HTERT RPE-1 (cell line): ENCODE results near the gene SPIN1.

Experiments used
- in situ Hi-C: fragments of 300-500 bp; cut with MboI; formaldehyde crosslinking; loops from 4 replicates; pipeline ENCODE4 v1.14.3; 2020; ENCODE audit warnings: low sequenced_read_pairs

SPIN1 gene

GRCh38 chr9:88433583-88434255 is 45.5 kb downstream of the SPIN1 start:
- in situ Hi-C loops: no loop called here

DNA sequence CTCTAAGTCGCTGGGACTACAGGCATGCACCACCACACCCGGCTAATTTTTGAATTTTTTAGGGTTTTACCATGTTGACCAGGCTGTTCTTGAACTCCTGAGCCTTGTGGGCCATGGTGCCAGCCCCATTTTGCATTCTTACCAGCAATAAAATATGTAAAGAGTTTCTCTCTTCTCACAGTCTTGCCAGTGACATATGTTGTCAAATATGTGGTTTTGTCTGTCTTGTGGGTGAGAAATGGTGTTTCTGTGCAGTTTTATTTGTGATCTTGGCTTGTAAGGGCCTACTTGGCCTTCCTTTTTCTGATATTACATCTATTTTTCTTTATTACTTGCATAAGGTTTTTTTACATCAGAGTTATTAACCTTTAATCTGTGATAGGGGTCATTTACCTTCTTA is 47.1 kb downstream of the SPIN1 start:
- in situ Hi-C loops: no loop called here

GRCh38 chr9:88436379-88436778 is 48.1 kb downstream of the SPIN1 start:
- in situ Hi-C loops: no loop called here

- in situ Hi-C loops: no loop called here
Measured at GRCh38 chr9:88437210-88438146, 49.2 kb downstream of the SPIN1 start.

GRCh38 chr9:88438811-88439210 is 50.6 kb downstream of the SPIN1 start:
- in situ Hi-C loops: no loop called here

DNA sequence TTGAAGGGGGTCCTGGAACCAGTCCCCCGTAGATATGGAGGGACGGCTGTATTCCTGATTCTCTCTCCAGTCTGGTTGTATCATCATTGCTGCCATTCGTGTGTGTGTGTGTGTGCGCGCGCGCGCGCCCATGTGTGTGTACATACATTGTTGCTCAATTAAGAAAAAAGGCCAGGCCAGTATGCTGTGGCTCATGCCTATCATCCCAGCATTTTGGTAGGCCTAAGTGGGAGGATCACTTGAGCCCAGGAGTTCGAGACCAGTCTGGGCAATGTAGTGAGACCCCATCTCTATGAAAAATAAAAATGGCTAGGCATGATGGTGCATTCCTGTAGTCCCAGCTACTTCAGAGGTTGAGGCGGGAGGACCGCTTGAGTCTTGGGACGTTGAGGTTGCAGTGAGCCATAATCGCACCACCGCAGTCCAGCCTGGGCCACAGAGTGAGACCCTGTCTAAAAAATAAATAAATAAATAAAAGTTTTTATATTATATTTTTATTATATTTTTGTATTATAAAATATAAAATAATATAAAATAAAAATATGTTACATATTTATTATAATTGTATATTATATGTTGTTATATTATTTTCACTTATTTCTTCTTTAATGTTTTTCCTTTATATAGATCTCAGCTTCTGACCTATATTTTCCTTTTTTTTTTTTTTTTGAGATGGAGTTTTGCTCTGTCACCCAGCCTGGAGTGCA is 53.2 kb downstream of the SPIN1 start:
- in situ Hi-C loops: no loop called here

- in situ Hi-C loops: no loop called here
Measured at GRCh38 chr9:88443480-88444113, 55.4 kb downstream of the SPIN1 start.

DNA sequence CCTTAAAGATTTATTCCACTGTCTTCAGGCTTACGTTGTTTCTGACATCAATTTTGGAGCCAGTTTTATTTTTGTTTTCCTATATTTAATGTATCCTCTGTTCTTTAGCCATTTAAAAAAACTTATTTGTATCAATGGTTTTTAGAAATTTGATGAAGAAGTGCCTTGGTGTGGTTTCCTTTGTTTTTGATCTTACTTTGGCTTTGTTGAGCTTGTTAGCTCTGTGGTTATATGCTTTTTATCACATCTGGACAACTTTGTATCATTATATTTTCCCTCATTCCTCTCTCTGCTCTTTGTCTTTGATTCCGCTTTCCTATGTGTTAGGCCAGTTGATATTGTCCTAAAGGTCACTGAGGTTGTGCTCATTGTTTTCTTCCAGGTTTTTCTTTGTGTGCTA is 58.5 kb downstream of the SPIN1 start:
- in situ Hi-C loops: no loop called here

- in situ Hi-C loops: no loop called here
Measured at GRCh38 chr9:88447431-88447830, 59.2 kb downstream of the SPIN1 start.

DNA sequence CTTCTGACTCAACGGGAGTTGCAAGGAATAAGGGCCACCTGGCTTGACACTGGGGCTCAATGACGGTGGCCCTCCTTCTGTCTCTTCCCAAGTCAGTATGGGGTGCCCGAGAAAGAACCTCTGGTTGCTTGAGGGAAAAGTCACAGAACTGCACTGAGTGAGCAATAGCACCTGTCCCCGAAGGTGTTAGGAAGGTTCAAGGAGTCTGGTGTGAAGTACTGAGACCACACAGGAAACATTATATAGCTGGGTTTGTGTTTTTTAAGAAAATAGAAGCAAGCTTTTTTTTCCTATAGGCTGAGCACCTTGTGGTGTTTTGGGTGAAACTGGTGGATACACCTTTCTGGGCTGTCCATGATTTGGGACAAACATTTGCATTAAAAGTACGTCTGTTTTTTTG is 62.9 kb downstream of the SPIN1 start:
- in situ Hi-C loops: no loop called here

- in situ Hi-C loops: no loop called here
Measured at GRCh38 chr9:88458716-88459465, 70.6 kb downstream of the SPIN1 start.

DNA sequence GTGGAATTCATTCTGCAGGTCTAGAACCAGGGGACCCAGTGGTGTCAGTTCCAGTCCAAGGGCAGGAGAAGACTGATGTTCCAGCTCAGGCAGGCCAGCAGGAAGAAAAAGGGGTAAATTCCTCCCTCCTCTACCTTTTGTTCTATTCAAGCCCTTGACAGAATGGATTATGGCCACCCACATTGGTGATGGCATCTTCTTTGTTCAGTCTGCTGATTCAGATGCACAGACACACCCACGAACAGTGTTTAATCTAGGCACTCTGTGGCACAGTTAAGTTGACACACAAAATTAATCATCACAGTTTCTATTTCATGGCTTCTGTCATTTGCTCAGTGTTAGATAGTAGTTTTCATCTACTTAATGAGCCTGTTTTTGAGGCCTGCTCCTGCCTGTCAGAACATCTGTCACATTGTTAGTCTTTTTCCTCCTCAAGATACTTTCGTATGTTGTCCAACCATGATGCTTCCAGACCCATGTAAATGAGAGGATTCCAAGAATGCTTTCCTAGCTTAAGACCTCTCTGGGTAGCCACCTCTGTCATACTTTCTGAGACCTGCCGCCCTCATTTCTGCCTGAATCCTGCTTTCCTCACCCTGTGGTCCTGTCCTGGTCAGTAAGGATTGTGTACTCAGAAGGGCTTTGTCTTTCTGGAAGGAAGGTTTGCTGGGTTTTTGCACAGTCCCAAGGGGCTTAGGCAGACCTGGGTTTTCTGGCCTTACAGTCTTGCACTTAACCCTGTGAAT is 72.5 kb downstream of the SPIN1 start:
- in situ Hi-C loops: no loop called here

- in situ Hi-C loops: no loop called here
Measured at GRCh38 chr9:88462191-88462590, 73.9 kb downstream of the SPIN1 start.

GRCh38 chr9:88464851-88465250 is 76.6 kb downstream of the SPIN1 start:
- in situ Hi-C loops: no loop called here

DNA sequence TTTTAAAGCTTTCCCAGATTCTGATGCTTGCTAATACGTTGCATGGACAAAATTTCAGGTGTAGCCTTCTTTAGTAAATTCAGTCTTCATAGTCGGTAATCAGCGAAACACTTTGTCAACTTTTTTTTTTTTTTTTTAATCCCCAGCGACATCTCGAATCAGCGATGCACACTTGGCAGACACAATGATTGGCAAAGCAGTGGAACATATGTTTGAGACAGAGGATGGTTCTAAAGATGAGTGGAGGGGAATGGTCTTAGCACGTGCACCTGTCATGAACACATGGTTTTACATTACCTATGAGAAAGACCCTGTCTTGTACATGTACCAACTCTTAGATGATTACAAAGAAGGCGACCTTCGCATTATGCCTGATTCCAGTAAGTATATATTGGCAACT is 80.0 kb downstream of the SPIN1 start:
- in situ Hi-C loops: no loop called here

- in situ Hi-C loops: no loop called here
Measured at GRCh38 chr9:88476491-88477271, 88.4 kb downstream of the SPIN1 start.

- in situ Hi-C loops: no loop called here
Measured at GRCh38 chr9:88477300-88477751, 89.1 kb downstream of the SPIN1 start.

DNA sequence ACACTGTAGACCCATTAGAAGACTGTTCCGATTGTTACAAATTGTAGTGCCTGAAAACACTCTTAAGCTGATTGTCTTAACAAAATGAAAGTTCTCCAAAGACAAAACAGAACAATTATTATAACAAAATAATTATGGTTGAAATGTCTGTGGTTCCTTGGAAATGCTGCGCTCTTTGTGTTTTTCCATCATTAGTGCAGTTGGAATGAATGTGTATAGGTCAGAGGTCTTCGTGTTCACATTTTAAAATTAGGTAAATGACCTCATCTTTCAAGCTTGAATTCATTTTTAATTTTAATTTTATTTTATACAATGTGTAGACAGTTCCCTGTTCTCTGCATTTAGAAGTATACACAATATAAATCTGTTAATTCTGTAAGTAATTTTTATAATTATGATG is 90.0 kb downstream of the SPIN1 start:
- in situ Hi-C loops: no loop called here

DNA sequence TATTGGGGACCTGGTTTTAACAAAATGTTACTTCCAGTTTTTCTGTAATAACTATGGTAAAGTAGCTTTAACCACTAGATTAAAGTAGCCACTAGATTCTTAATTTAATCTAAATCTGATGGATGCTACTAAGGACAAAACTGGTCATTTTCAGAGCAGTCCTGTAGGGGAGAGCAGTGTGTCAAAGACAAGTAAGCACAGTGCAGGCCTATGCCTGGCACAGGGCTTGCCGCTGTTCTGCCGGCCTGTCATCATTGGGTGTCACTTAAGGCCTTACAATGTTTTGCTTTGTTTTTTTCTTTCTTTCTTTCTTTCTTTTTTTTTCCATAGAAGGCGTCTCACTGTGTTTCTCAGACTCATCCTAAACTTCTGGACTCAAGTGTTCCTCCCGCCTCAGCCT is 93.7 kb downstream of the SPIN1 start:
- in situ Hi-C loops: no loop called here
